A549 (cell line): ENCODE results near the gene SH3BP2. TPM values are rescaled to one million over a fixed set of nuclear protein-coding genes. Genes with fewer than 3 reads are reported as not detected.

Source experiments
- ATAC-seq, 2 experiments: fragments of 200-7000 bp in 1 of 2; fragments of >200 bp in 1 of 2; cut with Nextera tagmentation in 1 of 2; cut with Tn5 transposase in 1 of 2; 3 replicates each; pipeline versions ENCODE4 v1.8.0 to v1.9.1; 2018 to 2020; ENCODE audit warnings: mild to moderate bottlenecking in 1 of 2, moderate library complexity in 1 of 2
- CTCF ChIA-PET: fragments of 300-600 bp; sonication (Branson Sonifier 250); formaldehyde crosslinking; extraction: SDS; loops from one replicate; lab custom pipeline; 2021; ENCODE audit warnings: antibody characterized with exemption, inconsistent platforms; lab: Yijun Ruan, JAX
- POLR2A ChIA-PET: fragments of 350-600 bp; formaldehyde crosslinking; extraction: SDS; loops from one replicate; lab custom pipeline; 2021; ENCODE audit warnings: antibody characterized with exemption, inconsistent platforms; lab: Yijun Ruan, JAX
- DNase-seq, 2 experiments: peaks; one replicate each; pipeline versions ENCODE4 v3.0.0 to v3.0.0-alpha.2; 2011 to 2016; ENCODE audit warnings: low read depth in 1 of 2, low spot score in 1 of 2
- FAIRE-seq: peaks from 2 replicates; lab custom pipeline; 2011; peaks lifted over from hg19 to GRCh38; lab: Jason Lieb, UNC
- H3K27ac ChIP-seq, 2 experiments: fragments of >200 bp; sonication (Bioruptor Twin); formaldehyde crosslinking; 3 replicates each; pipeline ENCODE4 v1.5.1; 2016 to 2017
- H3K4me1 ChIP-seq: fragments of >200 bp; sonication (Bioruptor Twin); formaldehyde crosslinking; 3 replicates; pipeline ENCODE4 v1.6.1; 2016
- H3K4me2 ChIP-seq: fragments of >200 bp; sonication (Bioruptor Twin); formaldehyde crosslinking; 3 replicates; pipeline ENCODE4 v1.6.1; 2016
- H3K4me3 ChIP-seq: fragments of >200 bp; sonication (Bioruptor Twin); formaldehyde crosslinking; 3 replicates; pipeline ENCODE4 v1.5.1; 2016
- H3K9me3 ChIP-seq: fragments of >200 bp; sonication (Bioruptor Twin); formaldehyde crosslinking; 3 replicates; pipeline ENCODE4 v1.6.1; 2016
- BHLHE40 ChIP-seq: IDR thresholded peaks from 2 replicates; pipeline ENCODE4 v1.6.1; 2012; ENCODE audit warnings: low read depth, low read length, inconsistent platforms
- CBX8 ChIP-seq: fragments of 200-600 bp; sonication (generic); IDR thresholded peaks from 2 replicates; pipeline ENCODE4 v1.6.1; 2016
- CEBPB ChIP-seq, 2 experiments: fragments of >200 bp in 1 of 2; sonication (Bioruptor Twin) in 1 of 2; formaldehyde crosslinking in 1 of 2; IDR thresholded peaks; 2 replicates each; pipeline ENCODE4 v1.6.1; 2012 to 2016
- CHD2 ChIP-seq: fragments of 150-350 bp; IDR thresholded peaks from 2 replicates; pipeline ENCODE4 v1.6.1; 2014; ENCODE audit warnings: low read length; ENCODE audit not compliant: partially characterized antibody
- EHF ChIP-seq: fragments of 250-450 bp; sonication (Bioruptor Pico); IDR thresholded peaks from 2 replicates; pipeline ENCODE4 v1.5.0; 2020; ENCODE audit warnings: mild to moderate bottlenecking
- HDAC2 ChIP-seq: fragments of 200-600 bp; sonication (generic); IDR thresholded peaks from 2 replicates; pipeline ENCODE4 v1.6.1; 2016
- HOXB5 ChIP-seq: fragments of 250-450 bp; sonication (Bioruptor Pico); IDR thresholded peaks from 2 replicates; pipeline ENCODE4 v1.5.0; 2020; ENCODE audit warnings: mild to moderate bottlenecking, moderate library complexity
- JUNB ChIP-seq: fragments of >200 bp; sonication (Bioruptor Twin); formaldehyde crosslinking; IDR thresholded peaks from 2 replicates; pipeline ENCODE4 v1.6.1; 2016
- MAX ChIP-seq: IDR thresholded peaks from 2 replicates; pipeline ENCODE4 v1.6.1; 2012
- MAZ ChIP-seq: fragments of 150-350 bp; IDR thresholded peaks from 2 replicates; pipeline ENCODE4 v1.6.1; 2014; ENCODE audit warnings: antibody characterized with exemption, low read depth, low read length, borderline replicate concordance
- MYC ChIP-seq: IDR thresholded peaks from 2 replicates; pipeline ENCODE4 v1.6.1; 2012; ENCODE audit warnings: mild to moderate bottlenecking, inconsistent platforms, low read length, improper control_type of control experiment, borderline replicate concordance
- NFE2L2 ChIP-seq: fragments of 150-350 bp; conservative IDR thresholded peaks from 2 replicates; pipeline ENCODE4 v1.6.1; 2014; ENCODE audit warnings: low read length
- NPAS2 ChIP-seq: fragments of 250-450 bp; sonication (Bioruptor Pico); IDR thresholded peaks from 2 replicates; pipeline ENCODE4 v1.8.0; 2022; ENCODE audit warnings: mild to moderate bottlenecking, moderate library complexity, borderline replicate concordance
- NR3C1 ChIP-seq: fragments of >200 bp; sonication (Bioruptor Twin); formaldehyde crosslinking; IDR thresholded peaks from 3 replicates; pipeline ENCODE4 v1.6.1; 2017
- RAD21 ChIP-seq, 2 experiments: fragments of >200 bp in 1 of 2; sonication (Bioruptor Twin) in 1 of 2; formaldehyde crosslinking in 1 of 2; IDR thresholded peaks in 1 of 2; conservative IDR thresholded peaks in 1 of 2; 2 replicates in 1 of 2; 3 replicates in 1 of 2; pipeline ENCODE4 v1.6.1; 2012 to 2018; ENCODE audit warnings: inconsistent platforms in 1 of 2
- RCOR1 ChIP-seq: fragments of 150-350 bp; IDR thresholded peaks from 2 replicates; pipeline ENCODE4 v1.6.1; 2014; ENCODE audit warnings: antibody characterized with exemption, low read length, low read depth
- SMC3 ChIP-seq: fragments of >200 bp; sonication (Bioruptor Twin); formaldehyde crosslinking; IDR thresholded peaks from 3 replicates; pipeline ENCODE4 v1.6.1; 2018; ENCODE audit warnings: inconsistent platforms
- TFCP2L1 ChIP-seq: fragments of 250-450 bp; sonication (Bioruptor Pico); IDR thresholded peaks from 2 replicates; pipeline ENCODE4 v1.5.0; 2021; ENCODE audit warnings: mild to moderate bottlenecking
- TP53 ChIP-seq: fragments of 250-450 bp; sonication (Bioruptor Pico); IDR thresholded peaks from 2 replicates; pipeline ENCODE4 v1.5.0; 2021; ENCODE audit warnings: mild to moderate bottlenecking, moderate library complexity
- ZC3H11A ChIP-seq: fragments of 450-650 bp; IDR thresholded peaks from 2 replicates; pipeline ENCODE4 v1.6.1; 2014; ENCODE audit warnings: antibody characterized with exemption, mild to moderate bottlenecking
- ZFP36 ChIP-seq: fragments of 450-650 bp; IDR thresholded peaks from 2 replicates; pipeline ENCODE4 v1.6.1; 2014; ENCODE audit warnings: borderline replicate concordance; ENCODE audit not compliant: partially characterized antibody
- ZNF302 ChIP-seq: fragments of 250-450 bp; sonication (Bioruptor Pico); IDR thresholded peaks from 2 replicates; pipeline ENCODE4 v1.9.0; 2021; ENCODE audit warnings: inconsistent platforms, mild to moderate bottlenecking, moderate library complexity
- WGBS: methylation state at CpG from one replicate; pipeline ENCODE4 v1.1.6; 2017; ENCODE audit errors: missing lambda C conversion rate; 5-methylcytosine and 5-hydroxymethylcytosine counted together
- polyA plus RNA-seq, 4 experiments: library from polyadenylated mRNA; depleted of rRNA in 3 of 4; stranded (reverse); fragments of >200 nt; fragmentation: RNase III in 1 of 4; extraction: RNeasy Plus Mini Kit Qiagen cat#74134 plus additional on column Dnase treatment in 1 of 4; gene quantifications; 2 replicates in 3 of 4; 3 replicates in 1 of 4; pipeline ENCODE4 v1.2.3, GENCODE V29; 2011 to 2017
- TF ChIP-seq, protein P1 (sequence below): fragments of 200-600 bp; sonication (generic); IDR thresholded peaks from 2 replicates; pipeline ENCODE4 v1.6.1; 2016; ENCODE audit warnings: antibody characterized with exemption, mild to moderate bottlenecking, moderate library complexity
- TF ChIP-seq, protein P2 (sequence below): fragments of 150-350 bp; IDR thresholded peaks from 2 replicates; pipeline ENCODE4 v1.6.1; 2014; ENCODE audit warnings: low read depth, mild to moderate bottlenecking, low read length
- TF ChIP-seq, protein P3 (sequence below): fragments of 250-450 bp; sonication (Bioruptor Pico); IDR thresholded peaks from 2 replicates; pipeline ENCODE4 v1.5.0; 2020; ENCODE audit warnings: low read depth, mild to moderate bottlenecking, moderate library complexity

The SH3BP2 gene
- polyA plus RNA-seq, 2 of the 4 experiments (the other 2 are of a cell fraction), result 4.4 to 6.0 TPM

DNA sequence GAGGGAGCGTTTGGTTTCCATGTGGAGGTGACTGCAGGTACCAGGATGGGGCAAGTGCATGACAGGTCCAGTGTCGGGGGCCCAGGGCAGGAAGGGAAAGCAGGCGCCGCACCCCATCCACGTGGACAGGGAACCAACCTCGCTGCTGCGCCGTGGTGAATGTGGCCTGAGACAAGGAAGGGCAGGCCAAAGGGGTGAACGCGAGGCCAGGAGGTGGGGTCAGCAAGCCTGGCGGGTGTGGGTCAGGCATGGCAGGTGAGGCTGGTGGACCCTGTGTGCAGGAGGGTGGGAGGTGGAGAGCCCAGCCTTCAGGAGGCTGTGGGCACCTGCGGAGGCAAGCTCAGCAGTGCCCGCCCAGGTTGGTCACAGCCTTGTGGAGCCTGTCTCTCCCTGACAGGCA is 14.7 kb downstream of the SH3BP2 start (continued):
- TF ChIP-seq, protein P1, sequence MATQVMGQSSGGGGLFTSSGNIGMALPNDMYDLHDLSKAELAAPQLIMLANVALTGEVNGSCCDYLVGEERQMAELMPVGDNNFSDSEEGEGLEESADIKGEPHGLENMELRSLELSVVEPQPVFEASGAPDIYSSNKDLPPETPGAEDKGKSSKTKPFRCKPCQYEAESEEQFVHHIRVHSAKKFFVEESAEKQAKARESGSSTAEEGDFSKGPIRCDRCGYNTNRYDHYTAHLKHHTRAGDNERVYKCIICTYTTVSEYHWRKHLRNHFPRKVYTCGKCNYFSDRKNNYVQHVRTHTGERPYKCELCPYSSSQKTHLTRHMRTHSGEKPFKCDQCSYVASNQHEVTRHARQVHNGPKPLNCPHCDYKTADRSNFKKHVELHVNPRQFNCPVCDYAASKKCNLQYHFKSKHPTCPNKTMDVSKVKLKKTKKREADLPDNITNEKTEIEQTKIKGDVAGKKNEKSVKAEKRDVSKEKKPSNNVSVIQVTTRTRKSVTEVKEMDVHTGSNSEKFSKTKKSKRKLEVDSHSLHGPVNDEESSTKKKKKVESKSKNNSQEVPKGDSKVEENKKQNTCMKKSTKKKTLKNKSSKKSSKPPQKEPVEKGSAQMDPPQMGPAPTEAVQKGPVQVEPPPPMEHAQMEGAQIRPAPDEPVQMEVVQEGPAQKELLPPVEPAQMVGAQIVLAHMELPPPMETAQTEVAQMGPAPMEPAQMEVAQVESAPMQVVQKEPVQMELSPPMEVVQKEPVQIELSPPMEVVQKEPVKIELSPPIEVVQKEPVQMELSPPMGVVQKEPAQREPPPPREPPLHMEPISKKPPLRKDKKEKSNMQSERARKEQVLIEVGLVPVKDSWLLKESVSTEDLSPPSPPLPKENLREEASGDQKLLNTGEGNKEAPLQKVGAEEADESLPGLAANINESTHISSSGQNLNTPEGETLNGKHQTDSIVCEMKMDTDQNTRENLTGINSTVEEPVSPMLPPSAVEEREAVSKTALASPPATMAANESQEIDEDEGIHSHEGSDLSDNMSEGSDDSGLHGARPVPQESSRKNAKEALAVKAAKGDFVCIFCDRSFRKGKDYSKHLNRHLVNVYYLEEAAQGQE, result no peak
- TF ChIP-seq RCOR1, result no peak
- TF ChIP-seq CBX8, result no peak
- TF ChIP-seq ZNF302 (CRISPR knock-in tag), result no peak
- TF ChIP-seq HOXB5, result no peak
- no peak for TF ChIP-seq TFCP2L1 (CRISPR knock-in tag)
- no peak for TF ChIP-seq BHLHE40

DNA sequence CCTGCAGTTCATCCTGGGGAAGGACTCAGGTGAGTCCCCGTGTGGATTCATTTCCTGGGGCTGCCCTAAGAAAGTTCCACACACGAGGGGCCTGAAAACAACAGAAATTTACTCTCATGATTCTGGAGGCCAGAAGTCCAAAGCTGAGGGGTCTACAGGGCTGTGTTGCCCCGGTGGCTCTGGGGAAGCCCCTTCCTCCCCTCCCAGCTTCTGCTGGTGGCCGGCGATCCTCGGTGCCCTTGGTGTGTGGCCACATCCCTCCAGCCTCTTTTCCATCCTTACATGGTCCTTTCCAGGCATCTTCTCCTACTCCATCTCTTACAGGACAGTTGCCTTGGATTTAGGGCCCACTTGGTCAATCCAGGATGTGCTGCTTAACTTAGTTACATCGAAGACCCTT is 15.1 kb downstream of the SH3BP2 start:
- no peak overlapping the region for H3K4me3 ChIP-seq
- H3K9me3 ChIP-seq, result no peaks in the 10 kb centered on the region
- H3K4me1 ChIP-seq, result no peaks in the 10 kb centered on the region
- H3K27ac ChIP-seq, result no peak overlapping the region
- CTCF ChIA-PET, result interaction anchor here (1.1 kb wide), 1 partner anchor 201 kb away, joined by 3 read pairs; no protein-coding TSS in a partner anchor
- DNase-seq, result no peak
- ATAC-seq, result no peak
- TF ChIP-seq RAD21 (conservative IDR thresholded peaks at IDR 0.05 in 1 of 2, IDR thresholded peaks at IDR 0.05 in 1 of 2) (no peak), TP53 (CRISPR knock-in tag) (no peak), NR3C1 (no peak), MAZ (no peak), ZNF302 (CRISPR knock-in tag) (no peak), NPAS2 (CRISPR knock-in tag) (no peak), MYC (no peak), NFE2L2 (no peak), JUNB (no peak), ZC3H11A (no peak), CEBPB (IDR thresholded peaks at IDR 0.05) (no peak), ZFP36 (no peak), SMC3 (no peak), HDAC2 (no peak), EHF (CRISPR knock-in tag) (no peak)
- TF ChIP-seq, protein P2, sequence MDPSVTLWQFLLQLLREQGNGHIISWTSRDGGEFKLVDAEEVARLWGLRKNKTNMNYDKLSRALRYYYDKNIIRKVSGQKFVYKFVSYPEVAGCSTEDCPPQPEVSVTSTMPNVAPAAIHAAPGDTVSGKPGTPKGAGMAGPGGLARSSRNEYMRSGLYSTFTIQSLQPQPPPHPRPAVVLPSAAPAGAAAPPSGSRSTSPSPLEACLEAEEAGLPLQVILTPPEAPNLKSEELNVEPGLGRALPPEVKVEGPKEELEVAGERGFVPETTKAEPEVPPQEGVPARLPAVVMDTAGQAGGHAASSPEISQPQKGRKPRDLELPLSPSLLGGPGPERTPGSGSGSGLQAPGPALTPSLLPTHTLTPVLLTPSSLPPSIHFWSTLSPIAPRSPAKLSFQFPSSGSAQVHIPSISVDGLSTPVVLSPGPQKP, result no peak
- FAIRE-seq, result no peak
- no peak overlapping the region for H3K4me2 ChIP-seq
- WGBS, result 100% methylated on average over 3 of the region's 7 CpGs
- POLR2A ChIA-PET, result no interaction called here

GRCh38 chr4:2809610-2810180 is 16.8 kb downstream of the SH3BP2 start:
- H3K4me3 ChIP-seq, result no peak overlapping the region
- DNase-seq (no peak), ATAC-seq (no peak), FAIRE-seq (no peak)
- ChIA-PET POLR2A (no interaction called here), CTCF (no interaction called here)
- H3K4me1 ChIP-seq, result no peaks in the 10 kb centered on the region
- no peaks in the 10 kb centered on the region for H3K9me3 ChIP-seq
- H3K27ac ChIP-seq, result no peak overlapping the region
- WGBS, result 83% methylated on average over 6 of the region's 10 CpGs
- TF ChIP-seq MAX, result no peak
- no peak for TF ChIP-seq NFE2L2
- TF ChIP-seq, protein P3, sequence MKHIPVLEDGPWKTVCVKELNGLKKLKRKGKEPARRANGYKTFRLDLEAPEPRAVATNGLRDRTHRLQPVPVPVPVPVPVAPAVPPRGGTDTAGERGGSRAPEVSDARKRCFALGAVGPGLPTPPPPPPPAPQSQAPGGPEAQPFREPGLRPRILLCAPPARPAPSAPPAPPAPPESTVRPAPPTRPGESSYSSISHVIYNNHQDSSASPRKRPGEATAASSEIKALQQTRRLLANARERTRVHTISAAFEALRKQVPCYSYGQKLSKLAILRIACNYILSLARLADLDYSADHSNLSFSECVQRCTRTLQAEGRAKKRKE (CRISPR knock-in tag), result no peak
- TF ChIP-seq CHD2, result no peak
- no peak overlapping the region for H3K4me2 ChIP-seq
